NK-92 (cell line): Measurements from ENCODE around the gene ZBTB38.

Experiments
- DNase-seq: peaks from one replicate; lab custom pipeline; 2025; ENCODE audit not compliant: unreplicated experiment; lab: John Stamatoyannopoulos, UW

Gene ZBTB38

GRCh38 chr3:141367038-141367730 is 1.1 kb upstream of the ZBTB38 start:
- DNase-seq = no peak

GRCh38 chr3:141368925-141369794 is 856 bp downstream of the ZBTB38 start:
- no peak for DNase-seq

- no peak for DNase-seq
Measured at GRCh38 chr3:141370065-141370533, 1.8 kb downstream of the ZBTB38 start.

- no peak for DNase-seq
Measured at GRCh38 chr3:141371882-141372281, 3.6 kb downstream of the ZBTB38 start.

- no peak for DNase-seq
Measured at GRCh38 chr3:141372656-141373055, 4.4 kb downstream of the ZBTB38 start.

- DNase-seq = no peak
Measured at GRCh38 chr3:141373232-141373631, 4.9 kb downstream of the ZBTB38 start.

GRCh38 chr3:141373768-141374526 is 5.6 kb downstream of the ZBTB38 start:
- DNase-seq = no peak

GRCh38 chr3:141375381-141376301 is 7.3 kb downstream of the ZBTB38 start:
- no peak for DNase-seq

GRCh38 chr3:141377377-141377776 is 9.1 kb downstream of the ZBTB38 start:
- no peak for DNase-seq

- DNase-seq = no peak
Measured at GRCh38 chr3:141378556-141378955, 10.3 kb downstream of the ZBTB38 start.

- DNase-seq = no peak
Measured at GRCh38 chr3:141379250-141379966, 11.1 kb downstream of the ZBTB38 start.

- DNase-seq = no peak
Measured at GRCh38 chr3:141380279-141380678, 12.0 kb downstream of the ZBTB38 start.

- no peak for DNase-seq
Measured at GRCh38 chr3:141380987-141381386, 12.7 kb downstream of the ZBTB38 start.

GRCh38 chr3:141382571-141382970 is 14.3 kb downstream of the ZBTB38 start:
- no peak for DNase-seq

GRCh38 chr3:141383555-141384129 is 15.3 kb downstream of the ZBTB38 start:
- DNase-seq = no peak

- no peak for DNase-seq
Measured at GRCh38 chr3:141384157-141384556, 15.9 kb downstream of the ZBTB38 start.

- no peak for DNase-seq
Measured at GRCh38 chr3:141384575-141384974, 16.3 kb downstream of the ZBTB38 start.

GRCh38 chr3:141385406-141386125 is 17.3 kb downstream of the ZBTB38 start:
- no peak for DNase-seq

- DNase-seq = no peak
Measured at GRCh38 chr3:141386126-141386488, 17.8 kb downstream of the ZBTB38 start.
